22Rv1 (cell line): ENCODE data around the gene IGSF21.

Experiments used
- H3K27ac ChIP-seq: fragments of 450-650 bp; 2 replicates; pipeline ENCODE4 v1.5.1; 2017
- ZFX ChIP-seq: fragments of 450-650 bp; IDR thresholded peaks from 2 replicates; pipeline ENCODE4 v1.6.1; 2017; ENCODE audit warnings: antibody characterized with exemption, borderline replicate concordance
- TF ChIP-seq, protein P1 (sequence below): fragments of 450-650 bp; IDR thresholded peaks from 2 replicates; pipeline ENCODE4 v1.5.1; 2017; ENCODE audit warnings: mild to moderate bottlenecking

Gene IGSF21

DNA sequence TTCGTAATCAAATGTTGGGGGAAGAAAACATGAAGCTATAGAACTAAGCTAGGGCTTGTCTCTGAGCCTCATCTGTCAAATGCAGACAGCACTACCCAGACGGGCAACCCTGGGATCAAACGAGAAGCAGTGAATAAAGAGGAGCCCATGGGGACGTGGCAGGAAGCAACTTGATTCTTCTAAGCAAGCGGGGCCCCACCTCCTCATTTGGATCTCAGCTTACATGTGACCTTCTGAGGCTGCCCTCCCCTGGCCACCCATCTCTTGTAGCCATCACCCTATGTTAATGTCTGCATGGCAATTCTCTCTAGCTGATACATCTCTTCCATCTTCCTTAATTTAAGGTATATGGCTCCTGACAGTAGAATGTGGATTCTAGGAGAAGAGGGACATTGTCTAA is 171.3 kb downstream of the IGSF21 start:
- no peak for TF ChIP-seq ZFX
- TF ChIP-seq, protein P1, sequence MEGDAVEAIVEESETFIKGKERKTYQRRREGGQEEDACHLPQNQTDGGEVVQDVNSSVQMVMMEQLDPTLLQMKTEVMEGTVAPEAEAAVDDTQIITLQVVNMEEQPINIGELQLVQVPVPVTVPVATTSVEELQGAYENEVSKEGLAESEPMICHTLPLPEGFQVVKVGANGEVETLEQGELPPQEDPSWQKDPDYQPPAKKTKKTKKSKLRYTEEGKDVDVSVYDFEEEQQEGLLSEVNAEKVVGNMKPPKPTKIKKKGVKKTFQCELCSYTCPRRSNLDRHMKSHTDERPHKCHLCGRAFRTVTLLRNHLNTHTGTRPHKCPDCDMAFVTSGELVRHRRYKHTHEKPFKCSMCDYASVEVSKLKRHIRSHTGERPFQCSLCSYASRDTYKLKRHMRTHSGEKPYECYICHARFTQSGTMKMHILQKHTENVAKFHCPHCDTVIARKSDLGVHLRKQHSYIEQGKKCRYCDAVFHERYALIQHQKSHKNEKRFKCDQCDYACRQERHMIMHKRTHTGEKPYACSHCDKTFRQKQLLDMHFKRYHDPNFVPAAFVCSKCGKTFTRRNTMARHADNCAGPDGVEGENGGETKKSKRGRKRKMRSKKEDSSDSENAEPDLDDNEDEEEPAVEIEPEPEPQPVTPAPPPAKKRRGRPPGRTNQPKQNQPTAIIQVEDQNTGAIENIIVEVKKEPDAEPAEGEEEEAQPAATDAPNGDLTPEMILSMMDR: no peak
- no peak overlapping the region for H3K27ac ChIP-seq

DNA sequence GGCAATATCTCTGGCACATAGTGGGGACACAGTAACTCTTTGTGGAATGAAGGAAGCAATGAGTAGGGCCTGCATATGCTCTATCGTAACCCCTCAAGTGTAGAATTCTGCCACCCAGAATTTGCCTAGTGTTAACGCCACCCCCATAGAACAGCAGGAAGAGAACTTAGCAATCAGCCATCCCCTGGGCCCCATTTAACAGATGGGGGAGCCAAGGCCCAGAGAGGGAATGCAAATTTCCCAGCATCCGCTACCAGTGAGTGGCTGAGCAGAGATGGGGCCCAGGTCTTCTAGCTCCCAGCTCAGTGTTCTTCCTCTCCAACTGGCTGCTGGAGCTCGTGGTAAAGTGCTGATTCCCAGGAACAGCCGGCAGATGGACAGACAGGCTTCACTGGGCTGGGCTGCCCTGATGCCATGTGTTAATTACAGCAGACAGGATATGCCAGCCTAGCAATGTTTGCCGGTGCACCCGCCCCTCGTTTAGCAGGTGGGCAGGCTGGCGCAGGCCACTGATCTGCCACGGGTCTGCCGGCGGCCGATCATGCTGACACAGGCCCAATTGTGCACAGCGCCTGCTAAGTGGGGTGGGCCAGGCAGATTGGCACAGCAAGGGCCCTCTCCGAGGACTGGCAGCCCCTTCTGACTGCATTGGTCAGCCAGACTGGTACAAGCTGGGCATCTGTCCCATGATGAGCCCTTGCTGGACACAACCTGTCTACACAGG is 171.9 kb downstream of the IGSF21 start:
- no peak overlapping the region for H3K27ac ChIP-seq
- TF ChIP-seq ZFX: no peak
- TF ChIP-seq, protein P1: no peak

DNA sequence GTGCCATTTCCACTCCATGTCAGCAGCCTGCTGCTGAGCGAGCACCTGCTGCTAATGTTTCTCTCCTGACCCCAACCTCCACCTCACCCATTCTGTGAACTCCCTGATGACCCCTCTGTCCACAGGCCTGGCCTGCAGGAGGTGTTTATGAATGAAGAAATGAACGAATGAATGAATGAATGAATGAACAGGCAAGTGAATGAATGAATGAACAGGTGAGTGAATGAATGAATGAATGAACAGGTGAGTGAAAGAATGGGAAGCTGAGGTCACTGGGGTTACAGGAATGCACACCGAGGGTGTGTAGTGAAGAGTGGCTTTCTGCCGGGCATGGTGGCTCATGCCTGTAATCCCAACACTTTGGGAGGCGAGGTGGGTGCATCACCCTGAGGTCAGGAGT is 173.4 kb downstream of the IGSF21 start:
- H3K27ac ChIP-seq: no peak overlapping the region
- no peak for TF ChIP-seq ZFX
- TF ChIP-seq, protein P1: no peak

DNA sequence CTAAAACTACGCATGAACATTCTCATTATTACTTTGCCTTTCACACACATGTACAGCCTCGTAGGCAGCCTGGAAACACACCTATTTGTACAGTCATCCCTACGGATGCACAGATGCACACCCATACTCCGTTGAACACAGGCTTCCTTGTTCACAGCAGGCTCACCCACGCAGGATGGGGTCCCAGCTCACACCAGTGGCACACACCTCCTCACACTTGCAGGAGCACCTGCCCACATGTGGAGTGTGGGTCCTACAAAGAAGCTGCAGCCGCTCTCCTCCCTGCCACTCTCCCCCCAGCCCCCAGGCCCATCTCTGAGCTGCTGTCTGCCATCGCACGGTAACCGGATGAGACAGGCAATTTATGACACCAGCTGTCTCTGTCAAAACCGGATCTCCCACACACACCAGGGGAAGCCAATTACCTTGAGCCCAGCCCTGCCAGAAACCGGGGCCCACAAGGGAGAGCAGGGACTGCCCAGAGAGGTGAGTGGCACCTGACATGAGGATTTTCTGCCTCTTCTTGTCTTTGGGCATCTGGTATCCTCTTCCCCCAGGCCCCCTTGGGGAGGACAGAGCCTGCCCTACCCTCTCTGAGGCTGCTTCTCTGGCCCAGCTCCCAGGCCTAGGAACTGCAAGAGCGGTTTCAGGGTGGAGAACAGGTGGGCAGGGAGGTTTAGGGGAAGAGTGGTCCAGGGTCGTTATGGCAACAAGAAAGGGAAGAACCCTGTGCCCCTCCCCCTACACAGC is 175.4 kb downstream of the IGSF21 start:
- H3K27ac ChIP-seq: no peak overlapping the region
- TF ChIP-seq, protein P1: no peak
- TF ChIP-seq ZFX: no peak

DNA sequence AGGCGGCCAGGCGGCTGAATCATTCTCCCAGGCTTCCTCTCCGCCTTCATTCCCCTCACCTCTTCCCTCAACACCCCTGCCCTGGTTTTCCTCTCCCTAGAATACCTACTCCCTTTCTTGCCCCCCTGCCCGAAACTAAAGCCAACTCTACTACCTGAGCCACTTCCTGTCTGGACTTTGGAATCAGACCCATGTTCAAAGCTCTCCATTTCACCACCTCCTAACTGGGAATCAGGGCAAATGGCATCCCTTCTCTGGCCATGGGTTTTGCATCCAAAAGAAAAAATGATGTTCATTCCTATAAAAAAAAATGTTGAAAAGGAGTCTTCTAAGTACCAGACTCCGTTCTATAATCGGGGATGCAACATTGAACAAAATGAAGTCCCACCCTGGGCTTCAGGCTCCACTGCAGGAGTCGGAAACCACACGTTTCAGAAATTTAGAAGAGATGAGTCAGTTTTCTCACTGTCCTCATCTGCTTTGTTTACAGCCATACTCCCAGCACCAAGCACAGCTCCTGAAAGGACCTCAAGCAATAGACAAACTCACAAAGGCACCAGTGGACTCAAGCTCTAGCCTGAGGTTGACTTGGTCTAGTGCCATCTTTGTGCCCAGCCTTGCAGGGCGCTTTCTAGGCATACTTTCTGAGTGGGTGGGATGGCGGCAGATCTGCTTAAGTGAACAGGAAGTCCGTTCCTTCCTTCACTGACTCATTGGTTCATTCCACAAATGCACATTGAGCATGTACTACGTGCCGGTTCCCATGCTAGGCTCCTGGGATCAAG is 176.2 kb downstream of the IGSF21 start:
- H3K27ac ChIP-seq: no peak overlapping the region
- TF ChIP-seq, protein P1: no peak
- TF ChIP-seq ZFX: no peak

DNA sequence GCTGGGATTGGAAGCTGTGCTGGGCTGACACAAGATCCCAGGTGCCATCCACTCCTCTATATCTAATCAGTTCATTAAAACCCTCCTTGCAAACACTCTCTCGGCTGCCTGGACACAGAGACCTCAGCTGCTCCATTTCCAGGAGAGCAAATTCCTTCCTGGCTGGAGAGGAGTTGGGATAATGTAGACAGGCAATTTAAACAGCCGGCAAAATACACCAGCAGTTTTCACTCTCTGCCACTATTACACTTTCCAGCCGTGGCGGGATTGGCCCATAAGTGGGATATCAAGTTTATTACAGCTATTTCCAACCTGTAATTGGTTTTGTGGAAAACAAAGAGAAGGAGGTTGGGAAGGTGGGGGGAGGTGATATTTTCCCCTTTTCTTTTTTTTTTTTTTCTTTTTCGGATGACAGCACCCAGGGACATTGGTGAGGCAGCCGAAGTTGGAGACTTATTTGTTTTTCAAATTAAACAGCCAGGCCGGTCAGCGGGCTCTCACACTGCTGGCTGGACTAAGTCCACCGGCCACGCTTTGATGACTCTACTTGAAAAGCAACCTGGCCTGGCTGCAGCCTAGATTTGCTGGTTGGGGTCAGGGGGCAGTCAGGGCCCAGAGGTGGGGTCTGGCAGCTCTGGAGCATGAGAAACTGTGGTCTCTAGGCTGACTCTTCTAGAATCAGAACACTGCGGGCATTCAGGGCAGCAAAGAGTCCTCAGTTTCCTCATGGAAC is 177.4 kb downstream of the IGSF21 start:
- TF ChIP-seq, protein P1: no peak
- TF ChIP-seq ZFX: no peak
- no peak overlapping the region for H3K27ac ChIP-seq
